HL-60 (cell line): Measurements from ENCODE around the gene WDR90.
A peak's percentile ranks its signal among the peaks of the same experiment; 100 is the strongest.

Source experiments
- POLR2AphosphoS5 ChIP-seq: IDR thresholded peaks from 2 replicates; pipeline ENCODE4 v1.6.1; 2012; ENCODE audit warnings: low read depth
- TF ChIP-seq, protein P1 (sequence below): IDR thresholded peaks from one replicate; pipeline ENCODE4 v1.5.1; 2011; ENCODE audit warnings: low read length, control low read depth, inconsistent platforms; ENCODE audit not compliant: insufficient read depth
- TF ChIP-seq, protein P2 (sequence below): IDR thresholded peaks from 2 replicates; pipeline ENCODE4 v1.6.1; 2012; ENCODE audit warnings: low read depth; ENCODE audit not compliant: insufficient replicate concordance

DNA sequence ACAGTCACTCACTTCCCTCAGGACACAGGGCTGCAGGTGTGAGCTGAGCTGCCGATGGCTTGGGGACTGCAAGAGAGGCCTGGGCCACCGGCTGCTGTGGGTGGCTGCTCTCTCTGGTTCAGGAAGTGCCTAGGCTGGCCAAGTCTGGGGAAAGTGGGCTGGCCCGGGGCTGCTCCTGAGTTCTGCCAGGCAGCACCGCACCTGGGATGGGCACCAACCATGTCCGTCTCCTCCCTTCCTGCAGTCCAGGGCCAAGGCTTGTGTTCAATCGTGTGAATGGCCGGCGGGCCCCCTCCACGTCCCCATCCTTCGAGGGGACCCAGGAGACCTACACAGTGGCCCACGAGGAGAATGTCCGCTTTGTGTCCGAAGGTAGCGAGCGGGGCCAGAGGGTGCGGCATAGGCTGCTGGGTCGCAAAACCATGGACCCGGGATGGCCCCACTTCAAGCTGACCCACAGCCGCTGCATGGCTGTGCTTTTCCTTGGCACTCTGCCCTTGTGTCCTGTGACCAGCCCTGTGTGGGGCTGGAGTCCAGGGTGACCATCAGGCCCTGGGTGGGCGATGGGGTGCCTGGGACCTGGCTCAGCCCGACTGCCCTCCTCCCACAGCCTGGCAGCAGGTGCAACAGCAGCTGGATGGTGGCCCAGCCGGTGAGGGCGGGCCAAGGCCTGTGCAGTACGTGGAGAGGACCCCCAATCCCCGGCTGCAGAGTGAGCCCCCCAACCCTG is 1.8 kb upstream of the WDR90 start:
- peak; percentile 15; the same call in 1 of the 2 replicates for TF ChIP-seq POLR2AphosphoS5
- TF ChIP-seq, protein P1, sequence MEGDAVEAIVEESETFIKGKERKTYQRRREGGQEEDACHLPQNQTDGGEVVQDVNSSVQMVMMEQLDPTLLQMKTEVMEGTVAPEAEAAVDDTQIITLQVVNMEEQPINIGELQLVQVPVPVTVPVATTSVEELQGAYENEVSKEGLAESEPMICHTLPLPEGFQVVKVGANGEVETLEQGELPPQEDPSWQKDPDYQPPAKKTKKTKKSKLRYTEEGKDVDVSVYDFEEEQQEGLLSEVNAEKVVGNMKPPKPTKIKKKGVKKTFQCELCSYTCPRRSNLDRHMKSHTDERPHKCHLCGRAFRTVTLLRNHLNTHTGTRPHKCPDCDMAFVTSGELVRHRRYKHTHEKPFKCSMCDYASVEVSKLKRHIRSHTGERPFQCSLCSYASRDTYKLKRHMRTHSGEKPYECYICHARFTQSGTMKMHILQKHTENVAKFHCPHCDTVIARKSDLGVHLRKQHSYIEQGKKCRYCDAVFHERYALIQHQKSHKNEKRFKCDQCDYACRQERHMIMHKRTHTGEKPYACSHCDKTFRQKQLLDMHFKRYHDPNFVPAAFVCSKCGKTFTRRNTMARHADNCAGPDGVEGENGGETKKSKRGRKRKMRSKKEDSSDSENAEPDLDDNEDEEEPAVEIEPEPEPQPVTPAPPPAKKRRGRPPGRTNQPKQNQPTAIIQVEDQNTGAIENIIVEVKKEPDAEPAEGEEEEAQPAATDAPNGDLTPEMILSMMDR, result no peak
- TF ChIP-seq, protein P2, sequence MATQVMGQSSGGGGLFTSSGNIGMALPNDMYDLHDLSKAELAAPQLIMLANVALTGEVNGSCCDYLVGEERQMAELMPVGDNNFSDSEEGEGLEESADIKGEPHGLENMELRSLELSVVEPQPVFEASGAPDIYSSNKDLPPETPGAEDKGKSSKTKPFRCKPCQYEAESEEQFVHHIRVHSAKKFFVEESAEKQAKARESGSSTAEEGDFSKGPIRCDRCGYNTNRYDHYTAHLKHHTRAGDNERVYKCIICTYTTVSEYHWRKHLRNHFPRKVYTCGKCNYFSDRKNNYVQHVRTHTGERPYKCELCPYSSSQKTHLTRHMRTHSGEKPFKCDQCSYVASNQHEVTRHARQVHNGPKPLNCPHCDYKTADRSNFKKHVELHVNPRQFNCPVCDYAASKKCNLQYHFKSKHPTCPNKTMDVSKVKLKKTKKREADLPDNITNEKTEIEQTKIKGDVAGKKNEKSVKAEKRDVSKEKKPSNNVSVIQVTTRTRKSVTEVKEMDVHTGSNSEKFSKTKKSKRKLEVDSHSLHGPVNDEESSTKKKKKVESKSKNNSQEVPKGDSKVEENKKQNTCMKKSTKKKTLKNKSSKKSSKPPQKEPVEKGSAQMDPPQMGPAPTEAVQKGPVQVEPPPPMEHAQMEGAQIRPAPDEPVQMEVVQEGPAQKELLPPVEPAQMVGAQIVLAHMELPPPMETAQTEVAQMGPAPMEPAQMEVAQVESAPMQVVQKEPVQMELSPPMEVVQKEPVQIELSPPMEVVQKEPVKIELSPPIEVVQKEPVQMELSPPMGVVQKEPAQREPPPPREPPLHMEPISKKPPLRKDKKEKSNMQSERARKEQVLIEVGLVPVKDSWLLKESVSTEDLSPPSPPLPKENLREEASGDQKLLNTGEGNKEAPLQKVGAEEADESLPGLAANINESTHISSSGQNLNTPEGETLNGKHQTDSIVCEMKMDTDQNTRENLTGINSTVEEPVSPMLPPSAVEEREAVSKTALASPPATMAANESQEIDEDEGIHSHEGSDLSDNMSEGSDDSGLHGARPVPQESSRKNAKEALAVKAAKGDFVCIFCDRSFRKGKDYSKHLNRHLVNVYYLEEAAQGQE, result no peak
